Cortex of kidney (tissue), 1 donor: ENCODE data around the gene HTRA3.

Experiments
- DNase-seq: peaks from one replicate; lab custom pipeline; 2025; lab: John Stamatoyannopoulos, UW

HTRA3 gene

GRCh38 chr4:8267077-8267476 lies 2.5 kb upstream of the HTRA3 start:
- no peak for DNase-seq

- DNase-seq: no peak
These were observed 1.3 kb upstream of the HTRA3 start for GRCh38 chr4:8268211-8268610.

GRCh38 chr4:8268901-8269534 lies 536 bp upstream of the HTRA3 start:
- DNase-seq: no peak

GRCh38 chr4:8270418-8270771 lies 841 bp downstream of the HTRA3 start:
- no peak for DNase-seq

GRCh38 chr4:8270912-8271815 lies 1.6 kb downstream of the HTRA3 start:
- DNase-seq: no peak

GRCh38 chr4:8271821-8272220 lies 2.3 kb downstream of the HTRA3 start:
- DNase-seq: no peak

GRCh38 chr4:8272472-8273428 lies 3.2 kb downstream of the HTRA3 start:
- no peak for DNase-seq

GRCh38 chr4:8273450-8273849 lies 3.9 kb downstream of the HTRA3 start:
- no peak for DNase-seq

- DNase-seq: no peak
These were observed 4.6 kb downstream of the HTRA3 start for GRCh38 chr4:8274066-8274652.

GRCh38 chr4:8274765-8275547 lies 5.4 kb downstream of the HTRA3 start:
- DNase-seq: no peak

- no peak for DNase-seq
These were observed 6.0 kb downstream of the HTRA3 start for GRCh38 chr4:8275548-8275910.

GRCh38 chr4:8276358-8277240 lies 7.0 kb downstream of the HTRA3 start:
- no peak for DNase-seq

GRCh38 chr4:8277356-8278008 lies 7.9 kb downstream of the HTRA3 start:
- no peak for DNase-seq

- no peak for DNase-seq
These were observed 8.4 kb downstream of the HTRA3 start for GRCh38 chr4:8278009-8278395.

- DNase-seq: no peak
These were observed 9.1 kb downstream of the HTRA3 start for GRCh38 chr4:8278421-8279287.

- no peak for DNase-seq
These were observed 10.0 kb downstream of the HTRA3 start for GRCh38 chr4:8279321-8280157.

- no peak for DNase-seq
These were observed 10.8 kb downstream of the HTRA3 start for GRCh38 chr4:8280158-8280875.
